HEK293 (cell line): ENCODE data around the gene FERMT2.

Experiments
- CTCF ChIA-PET: fragments of 350-600 bp; formaldehyde crosslinking; extraction: SDS; loops from one replicate; lab custom pipeline; 2021; ENCODE audit warnings: antibody characterized with exemption; lab: Yijun Ruan, JAX
- POLR2A ChIA-PET: fragments of 300-600 bp; formaldehyde crosslinking; extraction: SDS; loops from one replicate; lab custom pipeline; 2020; ENCODE audit warnings: antibody characterized with exemption, inconsistent platforms; lab: Yijun Ruan, JAX
- H3K27ac ChIP-seq: fragments of 200-500 bp; sonication (Bioruptor generic); 2 replicates; pipeline ENCODE4 v1.5.1; 2014; ENCODE audit warnings: low read depth, low read length, control low read depth, inconsistent platforms; ENCODE audit errors: extremely low read depth
- H3K36me3 ChIP-seq, 2 experiments: fragments of 200-500 bp in 1 of 2; sonication (Bioruptor generic) in 1 of 2; 1 replicate in 1 of 2; 2 replicates in 1 of 2; pipeline ENCODE4 v1.5.1; 2014 to 2017; ENCODE audit warnings: inconsistent platforms in 2 of 2, low read length in 2 of 2; ENCODE audit not compliant: control insufficient read depth in 2 of 2, insufficient read depth in 1 of 2
- H3K4me1 ChIP-seq: fragments of 200-500 bp; sonication (Bioruptor generic); 2 replicates; pipeline ENCODE4 v1.5.1; 2014; ENCODE audit warnings: mild to moderate bottlenecking, low read length, inconsistent platforms; ENCODE audit not compliant: control insufficient read depth, insufficient read depth
- H3K4me3 ChIP-seq: 2 replicates; pipeline ENCODE4 v1.5.1; 2011; ENCODE audit warnings: low read depth, mild to moderate bottlenecking, control low read depth, low read length, moderate library complexity
- H3K9me3 ChIP-seq: fragments of 200-500 bp; sonication (Bioruptor generic); 2 replicates; pipeline ENCODE4 v1.5.1; 2014; ENCODE audit warnings: low read depth, low read length, inconsistent platforms; ENCODE audit not compliant: control insufficient read depth, insufficient read depth
- ELK4 ChIP-seq: IDR thresholded peaks from 2 replicates; pipeline ENCODE4 v1.6.1; 2011; ENCODE audit warnings: mild to moderate bottlenecking, low read depth, low read length, borderline replicate concordance
- KLF9 ChIP-seq: fragments of 450-650 bp; formaldehyde crosslinking; IDR thresholded peaks from 2 replicates; pipeline ENCODE4 v1.5.1; 2016; ENCODE audit warnings: missing biosample characterization, missing genetic modification characterization, low read depth
- MYNN ChIP-seq: fragments of 450-650 bp; formaldehyde crosslinking; IDR thresholded peaks from 2 replicates; pipeline ENCODE4 v1.5.1; 2016; ENCODE audit warnings: missing biosample characterization, missing genetic modification characterization, borderline replicate concordance
- PBX3 ChIP-seq: sonication (generic); formaldehyde crosslinking; IDR thresholded peaks from 2 replicates; pipeline ENCODE4 v1.8.1; 2022; ENCODE audit warnings: mild to moderate bottlenecking, moderate library complexity, missing genetic modification reagents
- PRDM1 ChIP-seq: fragments of 450-650 bp; formaldehyde crosslinking; IDR thresholded peaks from 2 replicates; pipeline ENCODE4; 2016; ENCODE audit warnings: missing biosample characterization, missing genetic modification characterization
- PRDM6 ChIP-seq: fragments of 450-650 bp; formaldehyde crosslinking; IDR thresholded peaks from 2 replicates; pipeline ENCODE4 v1.5.1; 2017; ENCODE audit warnings: missing biosample characterization, missing genetic modification characterization
- ZBTB26 ChIP-seq: fragments of 450-650 bp; formaldehyde crosslinking; optimal IDR thresholded peaks from 2 replicates; pipeline ENCODE3; 2016; ENCODE audit warnings: missing biosample characterization, mild to moderate bottlenecking, missing genetic modification characterization
- ZNF114 ChIP-seq: fragments of 450-650 bp; formaldehyde crosslinking; IDR thresholded peaks from 2 replicates; pipeline ENCODE4 v1.5.0; 2017; ENCODE audit warnings: missing biosample characterization, missing genetic modification characterization
- ZNF148 ChIP-seq: fragments of 450-650 bp; formaldehyde crosslinking; IDR thresholded peaks from 2 replicates; pipeline ENCODE4 v1.5.0; 2017; ENCODE audit warnings: missing biosample characterization, missing genetic modification characterization, borderline replicate concordance
- ZNF221 ChIP-seq: fragments of 450-650 bp; formaldehyde crosslinking; IDR thresholded peaks from 2 replicates; pipeline ENCODE4 v1.5.1; 2017; ENCODE audit warnings: missing biosample characterization, missing genetic modification characterization, borderline replicate concordance
- ZNF223 ChIP-seq: fragments of 450-650 bp; formaldehyde crosslinking; IDR thresholded peaks from 2 replicates; pipeline ENCODE4 v1.5.1; 2016; ENCODE audit warnings: missing biosample characterization, missing genetic modification characterization
- ZNF423 ChIP-seq: fragments of 450-650 bp; formaldehyde crosslinking; IDR thresholded peaks from 2 replicates; pipeline ENCODE4 v1.5.1; 2016; ENCODE audit warnings: missing biosample characterization, missing genetic modification characterization
- ZNF426 ChIP-seq: fragments of 450-650 bp; formaldehyde crosslinking; IDR thresholded peaks from 2 replicates; pipeline ENCODE4 v1.5.1; 2017; ENCODE audit warnings: missing biosample characterization, missing genetic modification characterization, mild to moderate bottlenecking, inconsistent platforms, moderate library complexity
- ZNF530 ChIP-seq: fragments of 450-650 bp; formaldehyde crosslinking; IDR thresholded peaks from 2 replicates; pipeline ENCODE4 v1.5.1; 2016; ENCODE audit warnings: low read depth, missing biosample characterization, missing genetic modification characterization
- ZNF558 ChIP-seq: fragments of 450-650 bp; formaldehyde crosslinking; IDR thresholded peaks from 2 replicates; pipeline ENCODE4 v1.5.1; 2016; ENCODE audit warnings: missing biosample characterization, missing genetic modification characterization
- ZNF776 ChIP-seq: fragments of 450-650 bp; formaldehyde crosslinking; IDR thresholded peaks from 2 replicates; pipeline ENCODE4 v1.5.0; 2017; ENCODE audit warnings: missing biosample characterization, missing genetic modification characterization, borderline replicate concordance
- ZNF777 ChIP-seq: fragments of 450-650 bp; formaldehyde crosslinking; IDR thresholded peaks from 2 replicates; pipeline ENCODE4 v1.5.1; 2017; ENCODE audit warnings: missing biosample characterization, missing genetic modification characterization, borderline replicate concordance
- ZNF830 ChIP-seq: fragments of 450-650 bp; IDR thresholded peaks from 2 replicates; pipeline ENCODE4 v1.5.0; 2018; ENCODE audit warnings: missing biosample characterization, missing genetic modification characterization, low read depth, mild to moderate bottlenecking, moderate library complexity
- ZSCAN5A ChIP-seq: fragments of 450-650 bp; formaldehyde crosslinking; IDR thresholded peaks from 2 replicates; pipeline ENCODE4 v1.5.1; 2016; ENCODE audit warnings: missing biosample characterization, missing genetic modification characterization
- ZXDB ChIP-seq: fragments of 450-650 bp; formaldehyde crosslinking; IDR thresholded peaks from 2 replicates; pipeline ENCODE4 v1.5.1; 2016; ENCODE audit warnings: missing biosample characterization, missing genetic modification characterization

Gene FERMT2

GRCh38 chr14:52919971-52920370, 30.9 kb downstream of the FERMT2 start (continued):
- TF ChIP-seq ZNF148 (tag by site-specific recombination) = no peak
- TF ChIP-seq ZNF426 = no peak
- TF ChIP-seq ZNF777 = no peak
- no peak for TF ChIP-seq ZSCAN5A (tag by site-specific recombination)
- no peak for TF ChIP-seq ZNF114 (tag by site-specific recombination)
- TF ChIP-seq ZXDB (tag by site-specific recombination) = peak; percentile 82
- TF ChIP-seq ZBTB26 (tag by site-specific recombination) = no peak
- no peak for TF ChIP-seq PBX3 (CRISPR knock-in tag)
- TF ChIP-seq ELK4 = no peak
- no peak for TF ChIP-seq ZNF830
- no peak for TF ChIP-seq KLF9 (tag by site-specific recombination)
- no peak for TF ChIP-seq ZNF223 (tag by site-specific recombination)
- no peak for TF ChIP-seq PRDM1
- TF ChIP-seq MYNN (tag by site-specific recombination) = no peak
- TF ChIP-seq PRDM6 (tag by site-specific recombination) = peak; percentile 88

GRCh38 chr14:52918486-52918885, 32.4 kb downstream of the FERMT2 start:
- Histone ChIP-seq H3K36me3 (peaks cover 3 to 10% of the 10 kb centered on the region in 2 experiments; a peak in 2 of 3 replicates), H3K4me3 (no peak overlapping the region), H3K27ac (no peak overlapping the region), H3K4me1 (peaks cover 28% of the 10 kb centered on the region), H3K9me3 (no peaks in the 10 kb centered on the region)
- POLR2A ChIA-PET = no interaction called here
- CTCF ChIA-PET = no interaction called here
- no peak for TF ChIP-seq ZNF530
- TF ChIP-seq ZNF423 = no peak
- no peak for TF ChIP-seq ZNF776 (tag by site-specific recombination)
- TF ChIP-seq ZNF221 = no peak
- no peak for TF ChIP-seq ZNF558 (tag by site-specific recombination)
